ENCODE measurements around the gene BUB1B. TPM values are rescaled to one million over a fixed set of nuclear protein-coding genes. Genes with fewer than 3 reads are reported as not detected.
A peak's percentile ranks its signal among the peaks of the same experiment; 100 is the strongest.

The BUB1B gene
- total RNA-seq, 2 experiments from 2014 or later, result 166 to 192 TPM

- H3K4me2 ChIP-seq (ENCODE audit: low read length), result no peak overlapping the region
- H3K4me3 ChIP-seq (ENCODE audit: low read depth, low read length, poor library complexity, severe bottlenecking), result no peak overlapping the region
- POLR2A ChIA-PET, result no interaction called here
- H3K9me2 ChIP-seq (ENCODE audit: insufficient read depth, low read length), result no peaks in the 10 kb centered on the region
- intact Hi-C loops (cut with micrococcal nuclease; ENCODE audit: unreplicated experiment), result no loop called here
- H3K27ac ChIP-seq (ENCODE audit: low read depth, low read length, poor library complexity, severe bottlenecking), result no peak overlapping the region
- DNase-seq (ENCODE audit: low spot score), result no peak
- no peaks in the 10 kb centered on the region for H3K9me3 ChIP-seq (ENCODE audit: low read length)
- no peaks in the 10 kb centered on the region for H3K4me1 ChIP-seq (ENCODE audit: insufficient read depth, low read length, poor library complexity, severe bottlenecking)
- no peak overlapping the region for H2AFZ ChIP-seq (ENCODE audit: low read length)
- CTCF ChIA-PET (ENCODE audit: unreplicated experiment), result no interaction called here
- H3K79me2 ChIP-seq (ENCODE audit: insufficient read depth, low read depth, low read length), result no peaks in the 10 kb centered on the region
- no peaks in the 10 kb centered on the region for H3K36me3 ChIP-seq (ENCODE audit: insufficient read depth, low read length)
- no TSS peak for BruUV-seq (replicated peaks)
- TF ChIP-seq, protein P1, sequence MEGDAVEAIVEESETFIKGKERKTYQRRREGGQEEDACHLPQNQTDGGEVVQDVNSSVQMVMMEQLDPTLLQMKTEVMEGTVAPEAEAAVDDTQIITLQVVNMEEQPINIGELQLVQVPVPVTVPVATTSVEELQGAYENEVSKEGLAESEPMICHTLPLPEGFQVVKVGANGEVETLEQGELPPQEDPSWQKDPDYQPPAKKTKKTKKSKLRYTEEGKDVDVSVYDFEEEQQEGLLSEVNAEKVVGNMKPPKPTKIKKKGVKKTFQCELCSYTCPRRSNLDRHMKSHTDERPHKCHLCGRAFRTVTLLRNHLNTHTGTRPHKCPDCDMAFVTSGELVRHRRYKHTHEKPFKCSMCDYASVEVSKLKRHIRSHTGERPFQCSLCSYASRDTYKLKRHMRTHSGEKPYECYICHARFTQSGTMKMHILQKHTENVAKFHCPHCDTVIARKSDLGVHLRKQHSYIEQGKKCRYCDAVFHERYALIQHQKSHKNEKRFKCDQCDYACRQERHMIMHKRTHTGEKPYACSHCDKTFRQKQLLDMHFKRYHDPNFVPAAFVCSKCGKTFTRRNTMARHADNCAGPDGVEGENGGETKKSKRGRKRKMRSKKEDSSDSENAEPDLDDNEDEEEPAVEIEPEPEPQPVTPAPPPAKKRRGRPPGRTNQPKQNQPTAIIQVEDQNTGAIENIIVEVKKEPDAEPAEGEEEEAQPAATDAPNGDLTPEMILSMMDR (conservative IDR thresholded peaks at IDR 0.05; ENCODE audit: low read length), result no peak
- no peak for TF ChIP-seq EZH2phosphoT487 (IDR thresholded peaks at IDR 0.05; ENCODE audit: borderline replicate concordance, low read depth, low read length)
- H4K20me1 ChIP-seq (ENCODE audit: insufficient read depth, low read length), result no peaks in the 10 kb centered on the region
These were observed 92.4 kb downstream of the BUB1B start for GRCh38 chr15:40253167-40253790.

- Histone ChIP-seq H4K20me1 (ENCODE audit: insufficient read depth, low read length) (no peaks in the 10 kb centered on the region), H2AFZ (ENCODE audit: low read length) (no peak overlapping the region), H3K4me2 (ENCODE audit: low read length) (no peak overlapping the region), H3K79me2 (ENCODE audit: insufficient read depth, low read depth, low read length) (no peaks in the 10 kb centered on the region), H3K4me1 (ENCODE audit: insufficient read depth, low read length, poor library complexity, severe bottlenecking) (no peaks in the 10 kb centered on the region), H3K27ac (ENCODE audit: low read depth, low read length, poor library complexity, severe bottlenecking) (no peak overlapping the region), H3K9me3 (ENCODE audit: low read length) (no peaks in the 10 kb centered on the region), H3K4me3 (ENCODE audit: low read depth, low read length, poor library complexity, severe bottlenecking) (no peak overlapping the region), H3K9me2 (ENCODE audit: insufficient read depth, low read length) (no peaks in the 10 kb centered on the region), H3K36me3 (ENCODE audit: insufficient read depth, low read length) (no peaks in the 10 kb centered on the region)
- no peak for DNase-seq (ENCODE audit: low spot score)
- POLR2A ChIA-PET, result no interaction called here
- CTCF ChIA-PET (ENCODE audit: unreplicated experiment), result no interaction called here
- intact Hi-C loops (cut with micrococcal nuclease; ENCODE audit: unreplicated experiment), result no loop called here
- no peak for TF ChIP-seq EZH2phosphoT487 (IDR thresholded peaks at IDR 0.05; ENCODE audit: borderline replicate concordance, low read depth, low read length)
- TF ChIP-seq, protein P1 (conservative IDR thresholded peaks at IDR 0.05; ENCODE audit: low read length), result peak; percentile 25; the same call in 1 of the 2 replicates
- BruUV-seq (replicated peaks), result no TSS peak
These were observed 93.6 kb downstream of the BUB1B start for GRCh38 chr15:40254452-40254851.

DNA sequence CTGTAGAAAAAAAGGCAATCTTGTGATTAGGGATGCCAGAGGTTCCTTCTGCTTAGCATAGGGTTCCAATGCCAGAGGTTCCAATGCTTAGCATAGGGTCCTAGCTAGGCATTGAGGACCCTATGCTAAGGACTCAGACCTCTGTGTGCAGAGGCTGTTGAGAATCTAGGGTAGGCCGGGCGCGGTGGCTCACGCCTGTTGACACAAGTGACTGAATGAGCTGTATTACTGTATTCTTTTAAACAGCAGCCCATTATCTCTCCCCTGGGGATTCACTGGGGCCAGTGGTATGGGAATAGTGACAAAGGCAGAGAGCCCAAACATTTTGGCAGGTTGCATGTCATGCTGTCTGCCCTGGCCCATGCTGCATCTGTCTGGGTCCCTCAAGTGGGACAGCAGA, 94.2 kb downstream of the BUB1B start:
- Histone ChIP-seq H3K4me2 (ENCODE audit: low read length) (no peak overlapping the region), H4K20me1 (ENCODE audit: insufficient read depth, low read length) (no peaks in the 10 kb centered on the region), H3K4me1 (ENCODE audit: insufficient read depth, low read length, poor library complexity, severe bottlenecking) (no peaks in the 10 kb centered on the region), H3K9me3 (ENCODE audit: low read length) (no peaks in the 10 kb centered on the region), H3K36me3 (ENCODE audit: insufficient read depth, low read length) (no peaks in the 10 kb centered on the region), H3K9me2 (ENCODE audit: insufficient read depth, low read length) (no peaks in the 10 kb centered on the region), H2AFZ (ENCODE audit: low read length) (no peak overlapping the region), H3K79me2 (ENCODE audit: insufficient read depth, low read depth, low read length) (no peaks in the 10 kb centered on the region), H3K27ac (ENCODE audit: low read depth, low read length, poor library complexity, severe bottlenecking) (no peak overlapping the region), H3K4me3 (ENCODE audit: low read depth, low read length, poor library complexity, severe bottlenecking) (no peak overlapping the region)
- intact Hi-C loops (cut with micrococcal nuclease; ENCODE audit: unreplicated experiment), result no loop called here
- TF ChIP-seq, protein P1 (conservative IDR thresholded peaks at IDR 0.05; ENCODE audit: low read length), result no peak
- TF ChIP-seq EZH2phosphoT487 (IDR thresholded peaks at IDR 0.05; ENCODE audit: borderline replicate concordance, low read depth, low read length), result no peak
- POLR2A ChIA-PET, result no interaction called here
- CTCF ChIA-PET (ENCODE audit: unreplicated experiment), result no interaction called here
- no TSS peak for BruUV-seq (replicated peaks)
- DNase-seq (ENCODE audit: low spot score), result no peak

Data from OCI-LY7 (cell line).